Endothelial cell of umbilical vein (primary cell): ENCODE measurements around the gene RRP15.

ENCODE experiments used
- EZH2 ChIP-seq: IDR thresholded peaks from 2 replicates; pipeline ENCODE4 v1.6.1; 2012; ENCODE audit warnings: borderline replicate concordance, low read depth, mild to moderate bottlenecking, moderate library complexity, low read length, inconsistent platforms; ENCODE audit not compliant: severe bottlenecking
- FOS ChIP-seq: IDR thresholded peaks from 2 replicates; pipeline ENCODE4 v1.6.1; 2011; ENCODE audit warnings: mild to moderate bottlenecking, low read length, moderate library complexity, borderline replicate concordance; ENCODE audit not compliant: insufficient read depth
- JUN ChIP-seq: IDR thresholded peaks from 2 replicates; pipeline ENCODE4 v1.6.1; 2011; ENCODE audit warnings: borderline replicate concordance, low read depth; ENCODE audit not compliant: insufficient read length, insufficient read depth
- MYC ChIP-seq: IDR thresholded peaks from one replicate; pipeline ENCODE4 v1.6.1; 2011; ENCODE audit warnings: mild to moderate bottlenecking, low read depth, low read length
- POLR2A ChIP-seq: IDR thresholded peaks from 2 replicates; pipeline ENCODE4 v1.6.1; 2012; ENCODE audit warnings: low read depth, mild to moderate bottlenecking, control low read depth, low read length
- POLR2AphosphoS5 ChIP-seq: IDR thresholded peaks from 2 replicates; pipeline ENCODE4 v1.6.1; 2012; ENCODE audit warnings: low read depth, mild to moderate bottlenecking, control low read depth, low read length, moderate library complexity; ENCODE audit not compliant: insufficient read depth
- TF ChIP-seq, protein P1 (sequence below), 2 donors: IDR thresholded peaks; 1 replicate in 1 of 2; 2 replicates in 1 of 2; pipeline ENCODE4 v1.5.1; 2011; ENCODE audit warnings: low read length in 2 of 2, mild to moderate bottlenecking in 2 of 2, moderate library complexity in 2 of 2, control low read depth in 1 of 2, inconsistent platforms in 1 of 2, low read depth in 1 of 2; ENCODE audit not compliant: insufficient read depth in 1 of 2; ENCODE audit errors: extremely low read depth in 1 of 2
- TF ChIP-seq, protein P2 (sequence below): IDR thresholded peaks from 2 replicates; pipeline ENCODE4 v1.6.1; 2011; ENCODE audit not compliant: insufficient read depth, insufficient read length

DNA sequence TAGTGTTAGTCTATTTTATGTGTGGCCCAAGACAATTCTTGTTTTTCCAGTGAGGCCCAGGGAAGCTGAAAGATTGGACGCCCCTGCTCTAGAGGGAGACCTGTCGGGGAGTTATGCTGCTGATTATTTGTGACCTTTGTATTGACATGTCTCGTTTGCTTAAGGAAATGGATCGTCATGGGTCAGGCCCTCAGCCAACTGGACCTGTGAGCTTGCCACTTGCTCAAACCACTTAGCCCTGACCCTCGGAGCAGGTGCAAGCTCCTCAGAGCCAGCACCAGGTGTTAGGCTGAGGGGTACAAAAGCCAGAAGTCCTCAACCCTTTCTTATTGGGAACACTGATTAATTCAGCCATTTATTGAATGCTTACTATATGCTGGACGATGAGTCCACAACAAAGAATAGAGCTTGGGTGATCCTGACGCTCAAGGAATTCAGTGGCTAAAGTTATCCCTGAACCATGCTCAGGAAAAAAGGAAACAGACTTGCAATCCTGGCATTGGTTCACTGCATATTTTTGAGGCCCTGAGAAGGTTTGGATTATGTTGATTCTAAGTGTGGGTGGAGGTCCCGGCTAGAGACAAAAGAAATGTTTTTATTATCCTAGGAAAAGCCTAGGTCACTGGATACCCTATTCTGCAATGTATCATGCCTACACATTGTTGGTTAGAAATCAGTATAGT lies 79.1 kb downstream of the RRP15 start:
- TF ChIP-seq, protein P1, sequence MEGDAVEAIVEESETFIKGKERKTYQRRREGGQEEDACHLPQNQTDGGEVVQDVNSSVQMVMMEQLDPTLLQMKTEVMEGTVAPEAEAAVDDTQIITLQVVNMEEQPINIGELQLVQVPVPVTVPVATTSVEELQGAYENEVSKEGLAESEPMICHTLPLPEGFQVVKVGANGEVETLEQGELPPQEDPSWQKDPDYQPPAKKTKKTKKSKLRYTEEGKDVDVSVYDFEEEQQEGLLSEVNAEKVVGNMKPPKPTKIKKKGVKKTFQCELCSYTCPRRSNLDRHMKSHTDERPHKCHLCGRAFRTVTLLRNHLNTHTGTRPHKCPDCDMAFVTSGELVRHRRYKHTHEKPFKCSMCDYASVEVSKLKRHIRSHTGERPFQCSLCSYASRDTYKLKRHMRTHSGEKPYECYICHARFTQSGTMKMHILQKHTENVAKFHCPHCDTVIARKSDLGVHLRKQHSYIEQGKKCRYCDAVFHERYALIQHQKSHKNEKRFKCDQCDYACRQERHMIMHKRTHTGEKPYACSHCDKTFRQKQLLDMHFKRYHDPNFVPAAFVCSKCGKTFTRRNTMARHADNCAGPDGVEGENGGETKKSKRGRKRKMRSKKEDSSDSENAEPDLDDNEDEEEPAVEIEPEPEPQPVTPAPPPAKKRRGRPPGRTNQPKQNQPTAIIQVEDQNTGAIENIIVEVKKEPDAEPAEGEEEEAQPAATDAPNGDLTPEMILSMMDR (IDR thresholded peaks at IDR 0.05; ENCODE audit: extremely low read depth in 1 of 2, insufficient read depth in 1 of 2, low read depth in 1 of 2, low read length in 2 of 2), result no peak
- TF ChIP-seq POLR2A (no peak), EZH2 (no peak), MYC (no peak), POLR2AphosphoS5 (no peak), FOS (no peak), JUN (no peak)
- TF ChIP-seq, protein P2, sequence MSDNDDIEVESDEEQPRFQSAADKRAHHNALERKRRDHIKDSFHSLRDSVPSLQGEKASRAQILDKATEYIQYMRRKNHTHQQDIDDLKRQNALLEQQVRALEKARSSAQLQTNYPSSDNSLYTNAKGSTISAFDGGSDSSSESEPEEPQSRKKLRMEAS, result no peak
